Right atrium auricular region (tissue), 2 donors: ENCODE measurements around the gene PCDH9. TPM values are rescaled to one million over a fixed set of nuclear protein-coding genes. Genes with fewer than 3 reads are reported as not detected.

Experiments
- DNase-seq: peaks from one replicate; pipeline ENCODE4 v3.0.0-alpha.2; 2019; ENCODE audit warnings: low spot score
- H3K27ac ChIP-seq, 2 donors: fragments of 200-600 bp; sonication (generic); 1 replicate in 1 of 2; 2 replicates in 1 of 2; pipeline ENCODE4 v1.5.1; 2016 to 2019
- H3K27me3 ChIP-seq, 2 donors: fragments of 200-600 bp; sonication (generic); one replicate each; pipeline versions ENCODE4 v1.5.1 to v1.6.0; 2017 to 2019
- H3K36me3 ChIP-seq: fragments of 200-600 bp; sonication (generic); one replicate; pipeline ENCODE4 v1.5.1; 2016
- H3K4me1 ChIP-seq, 2 donors: fragments of 200-600 bp; sonication (generic); one replicate each; pipeline versions ENCODE4 v1.5.1 to v1.6.0; 2017 to 2019
- H3K4me3 ChIP-seq, 2 donors: fragments of 200-600 bp; sonication (generic); 1 replicate in 1 of 2; 2 replicates in 1 of 2; pipeline ENCODE4 v1.5.1; 2017 to 2019; ENCODE audit warnings: mild to moderate bottlenecking in 1 of 2, moderate library complexity in 1 of 2
- H3K9me3 ChIP-seq, 2 donors: fragments of 200-600 bp; sonication (generic); one replicate each; pipeline ENCODE4 v1.5.1; 2019
- total RNA-seq, 2 donors: library from RNA; depleted of rRNA; stranded (reverse); fragments of >200 nt; gene quantifications; one replicate each; pipeline ENCODE4 v1.1.0, GENCODE V29; 2016
- TF ChIP-seq, protein P1 (sequence below), 2 donors: fragments of 200-600 bp; sonication (generic); IDR thresholded peaks; one replicate each; pipeline ENCODE4 v1.5.1; 2019; ENCODE audit warnings: antibody characterized with exemption in 2 of 2

The PCDH9 gene
- total RNA-seq, 2 donors from 2014 or later = 19.4 to 28.7 TPM

GRCh38 chr13:67018775-67019174 lies 211.4 kb downstream of the PCDH9 start:
- Histone ChIP-seq H3K36me3 (no peaks in the 10 kb centered on the region), H3K27me3 (no peaks in the 10 kb centered on the region), H3K4me3 (no peak overlapping the region), H3K27ac (no peak overlapping the region), H3K4me1 (no peaks in the 10 kb centered on the region), H3K9me3 (no peaks in the 10 kb centered on the region)
- TF ChIP-seq, protein P1, sequence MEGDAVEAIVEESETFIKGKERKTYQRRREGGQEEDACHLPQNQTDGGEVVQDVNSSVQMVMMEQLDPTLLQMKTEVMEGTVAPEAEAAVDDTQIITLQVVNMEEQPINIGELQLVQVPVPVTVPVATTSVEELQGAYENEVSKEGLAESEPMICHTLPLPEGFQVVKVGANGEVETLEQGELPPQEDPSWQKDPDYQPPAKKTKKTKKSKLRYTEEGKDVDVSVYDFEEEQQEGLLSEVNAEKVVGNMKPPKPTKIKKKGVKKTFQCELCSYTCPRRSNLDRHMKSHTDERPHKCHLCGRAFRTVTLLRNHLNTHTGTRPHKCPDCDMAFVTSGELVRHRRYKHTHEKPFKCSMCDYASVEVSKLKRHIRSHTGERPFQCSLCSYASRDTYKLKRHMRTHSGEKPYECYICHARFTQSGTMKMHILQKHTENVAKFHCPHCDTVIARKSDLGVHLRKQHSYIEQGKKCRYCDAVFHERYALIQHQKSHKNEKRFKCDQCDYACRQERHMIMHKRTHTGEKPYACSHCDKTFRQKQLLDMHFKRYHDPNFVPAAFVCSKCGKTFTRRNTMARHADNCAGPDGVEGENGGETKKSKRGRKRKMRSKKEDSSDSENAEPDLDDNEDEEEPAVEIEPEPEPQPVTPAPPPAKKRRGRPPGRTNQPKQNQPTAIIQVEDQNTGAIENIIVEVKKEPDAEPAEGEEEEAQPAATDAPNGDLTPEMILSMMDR (IDR thresholded peaks at IDR 0.05) = no peak
- DNase-seq = no peak

DNA sequence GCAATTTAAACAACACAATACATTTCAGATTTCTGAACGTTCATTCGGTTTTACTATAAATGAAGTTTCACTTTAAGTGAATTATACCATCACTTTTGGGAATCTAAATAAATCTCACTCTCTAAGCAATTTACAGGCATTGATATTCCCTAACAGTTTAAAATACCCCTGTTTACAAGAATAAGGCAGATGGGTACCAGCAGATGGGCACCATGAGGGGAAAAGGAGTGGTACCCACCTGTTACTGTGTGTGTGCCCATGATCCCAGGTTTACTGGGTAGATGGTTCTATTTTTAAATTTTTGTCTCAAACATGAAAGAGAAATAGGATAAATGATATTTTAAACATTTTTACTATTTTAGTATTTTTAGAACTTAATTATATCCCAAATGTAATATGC lies 212.9 kb downstream of the PCDH9 start:
- Histone ChIP-seq H3K4me3 (no peak overlapping the region), H3K9me3 (no peaks in the 10 kb centered on the region), H3K4me1 (no peaks in the 10 kb centered on the region), H3K27me3 (no peaks in the 10 kb centered on the region), H3K27ac (no peak overlapping the region), H3K36me3 (no peaks in the 10 kb centered on the region)
- DNase-seq = no peak
- TF ChIP-seq, protein P1 (IDR thresholded peaks at IDR 0.05) = no peak

DNA sequence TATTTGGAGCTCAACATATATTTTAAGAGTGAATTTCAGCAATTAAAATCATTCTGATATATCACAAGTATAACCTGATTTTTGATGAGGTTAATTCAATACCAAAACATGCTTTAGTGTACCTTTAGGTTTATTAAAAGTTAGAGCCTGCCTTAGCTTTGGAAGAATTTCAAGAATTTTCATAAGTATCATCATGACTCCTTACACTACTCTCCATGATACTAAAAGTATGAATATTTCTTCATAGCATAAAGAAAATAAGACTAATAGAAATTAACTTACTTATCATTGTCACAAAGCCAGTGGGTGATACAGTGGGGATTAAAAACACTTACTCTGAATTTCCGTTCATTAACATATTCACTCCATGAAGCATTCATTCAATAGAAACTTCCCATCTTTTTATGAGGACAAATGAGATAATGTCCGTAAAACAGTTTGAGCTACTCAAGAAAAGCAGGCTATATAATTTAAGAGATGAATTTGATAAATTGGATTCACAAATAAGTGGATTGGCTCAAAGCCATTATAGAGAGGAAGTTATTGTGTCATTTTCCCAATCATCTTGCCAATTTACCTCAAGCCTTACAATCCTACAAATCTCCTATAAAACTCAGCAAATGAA lies 214.0 kb downstream of the PCDH9 start:
- DNase-seq = no peak
- H3K9me3 ChIP-seq = no peaks in the 10 kb centered on the region
- TF ChIP-seq, protein P1 (IDR thresholded peaks at IDR 0.05) = no peak
- H3K36me3 ChIP-seq = no peaks in the 10 kb centered on the region
- no peaks in the 10 kb centered on the region for H3K4me1 ChIP-seq
- no peak overlapping the region for H3K4me3 ChIP-seq
- no peak overlapping the region for H3K27ac ChIP-seq
- H3K27me3 ChIP-seq = no peaks in the 10 kb centered on the region

- no peak overlapping the region for H3K4me3 ChIP-seq
- no peaks in the 10 kb centered on the region for H3K36me3 ChIP-seq
- H3K27me3 ChIP-seq = no peaks in the 10 kb centered on the region
- H3K9me3 ChIP-seq = no peaks in the 10 kb centered on the region
- DNase-seq = no peak
- TF ChIP-seq, protein P1 (IDR thresholded peaks at IDR 0.05) = no peak
- H3K4me1 ChIP-seq = no peaks in the 10 kb centered on the region
- no peak overlapping the region for H3K27ac ChIP-seq
Observed at GRCh38 chr13:67014399-67014798, 215.7 kb downstream of the PCDH9 start.

GRCh38 chr13:67013709-67014108 lies 216.4 kb downstream of the PCDH9 start:
- Histone ChIP-seq H3K9me3 (no peaks in the 10 kb centered on the region), H3K27me3 (no peaks in the 10 kb centered on the region), H3K4me3 (no peak overlapping the region), H3K27ac (no peak overlapping the region), H3K36me3 (no peaks in the 10 kb centered on the region), H3K4me1 (no peaks in the 10 kb centered on the region)
- TF ChIP-seq, protein P1 (IDR thresholded peaks at IDR 0.05) = no peak
- no peak for DNase-seq

GRCh38 chr13:67008075-67008668 lies 222.0 kb downstream of the PCDH9 start:
- TF ChIP-seq, protein P1 (IDR thresholded peaks at IDR 0.05) = no peak
- DNase-seq = no peak
- Histone ChIP-seq H3K27ac (no peak overlapping the region), H3K4me3 (no peak overlapping the region), H3K36me3 (no peaks in the 10 kb centered on the region), H3K4me1 (no peaks in the 10 kb centered on the region), H3K9me3 (no peaks in the 10 kb centered on the region), H3K27me3 (no peaks in the 10 kb centered on the region)
